ENCODE data around the gene PRXL2B. TPM values are rescaled to one million over a fixed set of nuclear protein-coding genes. Genes with fewer than 3 reads are reported as not detected.

PRXL2B gene
- total RNA-seq, 2 experiments from 2014 or later, result 5.2 to 10.4 TPM

GRCh38 chr1:2596530-2597333 lies 10.2 kb downstream of the PRXL2B start:
- no TSS peak for BruUV-seq (replicated peaks)
- H3K4me1 ChIP-seq (ENCODE audit: insufficient read depth, low read length, poor library complexity, severe bottlenecking), result peaks cover 5% of the 10 kb centered on the region
- no peak overlapping the region for H3K4me3 ChIP-seq (ENCODE audit: low read depth, low read length, poor library complexity, severe bottlenecking)
- peak; percentile 25 for DNase-seq (ENCODE audit: low spot score)
- H2AFZ ChIP-seq (ENCODE audit: low read length), result no peak overlapping the region
- POLR2A ChIA-PET, result no interaction called here
- H3K27ac ChIP-seq (ENCODE audit: low read depth, low read length, poor library complexity, severe bottlenecking), result no peak overlapping the region
- TF ChIP-seq EZH2phosphoT487 (IDR thresholded peaks at IDR 0.05; ENCODE audit: borderline replicate concordance, low read depth, low read length), result no peak
- TF ChIP-seq CTCF (conservative IDR thresholded peaks at IDR 0.05; ENCODE audit: low read length), result no peak
- H3K79me2 ChIP-seq (ENCODE audit: insufficient read depth, low read depth, low read length), result no peaks in the 10 kb centered on the region
- H3K4me2 ChIP-seq (ENCODE audit: low read length), result no peak overlapping the region
- H3K9me2 ChIP-seq (ENCODE audit: insufficient read depth, low read length), result no peaks in the 10 kb centered on the region
- CTCF ChIA-PET (ENCODE audit: unreplicated experiment), result no interaction called here
- H4K20me1 ChIP-seq (ENCODE audit: insufficient read depth, low read length), result no peaks in the 10 kb centered on the region
- no peaks in the 10 kb centered on the region for H3K9me3 ChIP-seq (ENCODE audit: low read length)
- intact Hi-C loops (cut with micrococcal nuclease; ENCODE audit: unreplicated experiment), result no loop called here
- no peaks in the 10 kb centered on the region for H3K36me3 ChIP-seq (ENCODE audit: insufficient read depth, low read length)

GRCh38 chr1:2597441-2598328 lies 11.1 kb downstream of the PRXL2B start:
- POLR2A ChIA-PET, result no interaction called here
- no peak for DNase-seq (ENCODE audit: low spot score)

More at GRCh38 chr1:2597441-2598328, 11.1 kb downstream of the PRXL2B start:
- no peak overlapping the region for H2AFZ ChIP-seq (ENCODE audit: low read length)
- no peak overlapping the region for H3K4me2 ChIP-seq (ENCODE audit: low read length)
- no peaks in the 10 kb centered on the region for H3K9me2 ChIP-seq (ENCODE audit: insufficient read depth, low read length)
- H3K36me3 ChIP-seq (ENCODE audit: insufficient read depth, low read length), result no peaks in the 10 kb centered on the region
- H4K20me1 ChIP-seq (ENCODE audit: insufficient read depth, low read length), result no peaks in the 10 kb centered on the region
- H3K4me3 ChIP-seq (ENCODE audit: low read depth, low read length, poor library complexity, severe bottlenecking), result no peak overlapping the region
- CTCF ChIA-PET (ENCODE audit: unreplicated experiment), result no interaction called here
- H3K27ac ChIP-seq (ENCODE audit: low read depth, low read length, poor library complexity, severe bottlenecking), result no peak overlapping the region
- no peak for TF ChIP-seq EZH2phosphoT487 (IDR thresholded peaks at IDR 0.05; ENCODE audit: borderline replicate concordance, low read depth, low read length)
- no peak for TF ChIP-seq CTCF (conservative IDR thresholded peaks at IDR 0.05; ENCODE audit: low read length)
- no peaks in the 10 kb centered on the region for H3K9me3 ChIP-seq (ENCODE audit: low read length)
- intact Hi-C loops (cut with micrococcal nuclease; ENCODE audit: unreplicated experiment), result no loop called here
- peaks cover 5% of the 10 kb centered on the region for H3K4me1 ChIP-seq (ENCODE audit: insufficient read depth, low read length, poor library complexity, severe bottlenecking)
- no peaks in the 10 kb centered on the region for H3K79me2 ChIP-seq (ENCODE audit: insufficient read depth, low read depth, low read length)
- no TSS peak for BruUV-seq (replicated peaks)

All from OCI-LY7 (cell line).